HG03439 (cell line): ENCODE data around the gene TOMM40.
A peak's percentile ranks its signal among the peaks of the same experiment; 100 is the strongest.
"Not testable (repeated sequence)": the region's sequence is repeated elsewhere in the genome, so short reads cannot be mapped to it uniquely, and the experiment has no call there.

Experiments
- ATAC-seq: cut with Tn5 transposase; IDR thresholded peaks from one replicate; pipeline ENCODE4 v1.9.1; 2021; ENCODE audit warnings: mild to moderate bottlenecking, moderate library complexity; ENCODE audit not compliant: unreplicated experiment

The TOMM40 gene

GRCh38 chr19:44891016-44891882 is at the start of gene TOMM40:
Gene TOMM40, plus strand, starts transcription at chr19:44891254. Its CDS starts 162 bp downstream, at chr19:44891416.
- peak; percentile 63 for ATAC-seq

GRCh38 chr19:44845286-44845611 is 45.8 kb upstream of the TOMM40 start:
- ATAC-seq: no peak

GRCh38 chr19:44845612-44846454 is 45.2 kb upstream of the TOMM40 start, which contains the start of gene NECTIN2:
Gene NECTIN2, plus strand, starts transcription at chr19:44846297. Its CDS starts 229 bp downstream, at chr19:44846526.
- ATAC-seq: no peak

- ATAC-seq: no peak
These were observed 44.5 kb upstream of the TOMM40 start for GRCh38 chr19:44846455-44847143.

GRCh38 chr19:44847144-44848035 is 43.7 kb upstream of the TOMM40 start:
- no peak for ATAC-seq

GRCh38 chr19:44848036-44848811 is 42.8 kb upstream of the TOMM40 start:
- no peak for ATAC-seq

GRCh38 chr19:44848812-44849447 is 42.1 kb upstream of the TOMM40 start:
- no peak for ATAC-seq

GRCh38 chr19:44850641-44851109 is 40.4 kb upstream of the TOMM40 start:
- no peak for ATAC-seq

- no peak for ATAC-seq
These were observed 39.6 kb upstream of the TOMM40 start for GRCh38 chr19:44851427-44851826.

GRCh38 chr19:44855606-44856005 is 35.4 kb upstream of the TOMM40 start:
- ATAC-seq: no peak

- ATAC-seq: no peak
These were observed 34.5 kb upstream of the TOMM40 start for GRCh38 chr19:44856421-44857083.

GRCh38 chr19:44857837-44858236 is 33.2 kb upstream of the TOMM40 start:
- ATAC-seq: no peak

GRCh38 chr19:44861576-44861975 is 29.5 kb upstream of the TOMM40 start:
- not testable (repeated sequence) for ATAC-seq

- no peak for ATAC-seq
These were observed 27.1 kb upstream of the TOMM40 start for GRCh38 chr19:44863990-44864389.

- ATAC-seq: no peak
These were observed 25.8 kb upstream of the TOMM40 start for GRCh38 chr19:44865196-44865767.

- no peak for ATAC-seq
These were observed 24.4 kb upstream of the TOMM40 start for GRCh38 chr19:44866664-44867063.

GRCh38 chr19:44867578-44867977 is 23.5 kb upstream of the TOMM40 start:
- no peak for ATAC-seq
